GM12873 (cell line): ENCODE results near the gene NPR3.

Experiments used
- CTCF ChIP-seq: IDR thresholded peaks from 2 replicates; pipeline ENCODE4 v1.5.1; 2012; ENCODE audit warnings: low read depth, mild to moderate bottlenecking, moderate library complexity, low read length, control low read depth; ENCODE audit not compliant: insufficient read depth; ENCODE audit errors: missing control alignments

Gene NPR3

GRCh38 chr5:32692036-32692746 is 18.9 kb upstream of the NPR3 start:
- no peak for TF ChIP-seq CTCF

GRCh38 chr5:32703957-32704356 is 7.2 kb upstream of the NPR3 start:
- no peak for TF ChIP-seq CTCF

GRCh38 chr5:32707418-32707997 is 3.6 kb upstream of the NPR3 start:
- peak; percentile 44 for TF ChIP-seq CTCF

GRCh38 chr5:32708949-32709348 is 2.2 kb upstream of the NPR3 start:
- TF ChIP-seq CTCF: no peak

- peak; percentile 75 for TF ChIP-seq CTCF
Observed at GRCh38 chr5:32709750-32710549, 1.2 kb upstream of the NPR3 start.

GRCh38 chr5:32711362-32711680 is 200 bp downstream of the NPR3 start:
- TF ChIP-seq CTCF: no peak
